CD4-positive, alpha-beta T cell treated with Interleukin-1 beta for 1 hour (primary cell): Measurements from ENCODE around the gene MST1.
A peak's percentile ranks its signal among the peaks of the same experiment; 100 is the strongest.

ENCODE experiments used
- DNase-seq, 2 donors: peaks; one replicate each; pipeline ENCODE4 v3.0.0-alpha.2; 2020 to 2022

Gene MST1

DNA sequence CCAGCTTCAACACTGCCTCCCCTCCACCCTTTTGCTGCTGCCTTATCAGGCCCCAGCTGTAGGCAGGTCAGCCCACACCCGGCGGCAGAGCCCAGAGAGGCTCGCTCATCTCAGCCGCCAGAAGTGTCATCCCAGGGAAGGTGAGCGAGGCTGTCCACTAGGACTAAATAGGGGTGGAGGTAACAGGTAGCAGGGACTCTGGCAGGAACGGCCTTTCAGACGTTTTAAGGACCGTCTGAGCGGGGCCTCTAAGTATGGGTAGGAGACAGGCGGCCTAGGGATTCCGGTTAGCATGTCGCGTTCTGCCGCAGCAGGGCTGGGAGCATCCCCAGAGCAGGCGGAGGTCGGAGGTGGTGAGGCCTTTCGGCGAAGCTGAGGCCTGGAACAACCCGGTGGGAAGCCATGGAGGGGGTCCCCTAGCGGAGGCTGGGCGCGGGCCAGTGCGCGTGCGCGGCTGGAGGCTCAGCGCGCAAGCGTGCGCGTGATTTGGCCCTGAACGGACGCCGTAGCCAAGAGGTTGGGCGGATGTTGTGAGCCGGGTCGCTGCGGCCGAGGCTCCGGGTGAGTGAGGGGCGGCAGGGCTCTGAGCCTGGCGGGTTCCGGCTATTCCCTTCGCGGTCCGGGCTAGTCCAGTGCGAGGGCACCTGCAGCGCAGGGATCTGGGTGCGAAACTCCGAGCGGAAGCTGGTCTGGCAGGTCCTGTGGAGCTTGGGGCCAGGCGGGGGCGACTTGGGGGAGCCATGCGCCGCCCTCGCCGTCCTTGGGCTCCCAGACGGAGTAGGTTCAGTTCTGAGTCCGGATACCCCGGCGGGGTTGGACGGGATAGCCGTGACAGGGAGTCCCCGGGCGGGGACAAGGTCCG is at the start of gene MST1, which contains the start of gene RNF123:
Gene MST1 (minus strand): TSS at position 429 of the 862 bp plus-strand sequence. CDS start 783 bp downstream, outside the sequence.
Gene RNF123 (plus strand): TSS at position 512 of the 862 bp plus-strand sequence. CDS start 1,609 bp downstream, outside the sequence.
- DNase-seq = peak; percentile 91 to 94

DNA sequence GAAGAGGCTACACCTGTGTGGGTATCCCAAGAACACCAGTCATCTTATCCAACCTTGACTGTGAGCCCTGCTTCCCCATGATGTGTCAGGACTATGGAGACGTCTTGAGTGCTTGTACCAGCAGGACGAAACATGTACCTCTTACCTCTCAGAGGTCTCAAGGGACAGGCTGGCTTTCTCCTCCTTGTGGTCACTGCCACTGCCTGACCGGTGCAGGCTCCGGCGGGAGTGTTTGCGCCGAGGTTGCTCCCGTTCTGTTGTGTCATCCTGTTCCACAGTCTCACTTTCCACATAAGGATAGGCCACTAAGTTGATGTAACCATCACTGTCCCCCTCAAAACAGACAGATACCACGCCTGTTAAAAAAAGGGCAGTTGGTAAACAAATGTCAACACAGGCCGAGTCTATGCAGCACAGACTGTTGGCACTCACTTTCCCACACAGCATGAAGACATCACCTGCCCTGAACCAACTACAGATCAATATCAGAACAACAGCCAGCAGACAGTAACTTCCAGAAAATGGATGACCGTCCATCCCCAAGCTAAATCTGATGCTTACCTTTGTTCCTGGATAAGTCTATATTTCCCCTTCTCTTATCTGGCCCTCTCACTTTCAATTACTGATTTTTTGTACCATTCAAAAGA is 48.9 kb upstream of the MST1 start:
- DNase-seq = no peak

DNA sequence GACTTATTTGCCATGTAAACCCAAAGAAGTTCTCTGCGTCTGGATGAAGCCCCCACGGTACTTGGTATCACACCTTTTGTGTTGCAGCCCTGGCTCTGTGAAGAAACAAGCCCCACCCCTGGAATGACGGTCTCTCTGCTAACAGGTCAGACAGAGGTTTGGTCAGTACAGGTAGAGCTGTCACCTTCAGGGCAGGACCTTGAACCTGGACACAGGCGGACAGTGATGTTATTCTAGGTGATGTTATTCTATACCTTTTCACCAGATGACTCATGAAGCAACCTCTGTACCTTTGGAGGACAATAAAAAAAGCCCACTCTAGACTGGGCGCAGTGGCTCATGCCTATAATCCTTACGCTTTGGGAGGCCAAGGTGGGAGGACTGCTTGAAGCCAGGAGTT is 45.5 kb upstream of the MST1 start:
- DNase-seq = no peak

DNA sequence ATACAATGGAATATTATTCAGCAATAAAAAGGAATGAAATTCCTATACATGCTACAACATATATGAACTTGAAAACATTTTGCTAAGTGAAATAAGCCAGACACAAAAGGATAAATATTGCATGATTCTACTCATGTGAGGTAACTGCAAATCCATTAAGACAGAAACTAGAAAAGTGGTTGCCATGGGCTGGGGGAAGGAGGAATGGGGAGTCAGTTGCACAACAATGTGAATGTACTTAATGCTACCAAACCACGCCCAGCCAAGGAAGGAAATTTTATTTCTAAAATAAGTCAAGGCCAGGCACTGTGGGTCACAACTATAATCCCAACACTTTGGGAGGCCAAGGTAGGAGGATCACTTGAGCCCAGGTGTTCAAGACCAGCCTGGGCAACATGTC is 44.3 kb upstream of the MST1 start:
- DNase-seq = no peak

DNA sequence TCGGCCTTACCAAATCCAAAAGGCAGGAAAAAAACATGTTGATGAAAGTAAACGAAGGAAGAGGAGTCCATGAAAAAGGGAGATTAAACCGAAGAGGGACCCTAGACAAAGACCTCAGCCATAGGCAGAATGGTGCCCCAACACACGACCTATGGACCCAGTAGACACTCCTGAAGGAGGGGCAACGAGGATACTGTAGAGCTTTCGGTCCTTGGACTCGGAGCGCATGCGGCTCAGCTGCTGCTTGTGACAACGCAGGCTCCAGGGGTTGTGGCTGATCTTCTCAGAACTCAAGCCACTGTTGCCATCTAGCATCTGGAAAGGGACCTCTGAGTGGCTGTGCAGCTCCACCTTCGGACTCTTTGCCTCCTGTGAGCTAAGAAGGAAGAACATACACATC is 43.3 kb upstream of the MST1 start:
- DNase-seq = no peak

DNA sequence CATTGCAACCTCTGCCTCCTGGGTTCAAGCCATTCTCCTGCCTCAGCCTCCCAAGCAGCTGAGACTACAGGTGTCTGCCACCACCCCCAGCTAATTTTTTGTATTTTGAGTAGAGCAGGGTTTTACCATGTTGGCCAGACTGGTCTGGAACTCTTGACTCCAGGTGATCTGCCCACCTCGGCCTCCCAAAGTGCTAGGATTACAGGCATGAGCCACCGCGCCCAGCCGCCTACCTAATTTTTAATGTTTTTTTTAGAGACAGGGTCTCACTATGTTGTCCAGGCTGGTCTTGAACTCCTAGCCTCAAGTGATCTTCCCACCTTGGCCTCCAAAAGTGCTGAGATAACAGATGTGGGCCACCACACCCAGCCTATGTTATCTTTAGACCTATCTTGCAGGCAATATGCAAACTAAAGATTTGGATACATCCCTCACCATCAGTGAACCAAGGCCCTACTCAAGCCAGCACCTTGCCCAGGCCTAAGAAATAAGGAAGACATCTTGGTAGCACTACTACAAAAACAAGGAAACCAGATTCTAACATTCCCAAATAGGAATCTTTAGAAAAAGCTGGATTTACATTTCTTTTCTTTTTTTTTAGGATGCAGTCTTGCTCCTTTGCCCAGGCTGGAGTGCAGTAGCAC is 40.8 kb upstream of the MST1 start:
- DNase-seq = no peak

DNA sequence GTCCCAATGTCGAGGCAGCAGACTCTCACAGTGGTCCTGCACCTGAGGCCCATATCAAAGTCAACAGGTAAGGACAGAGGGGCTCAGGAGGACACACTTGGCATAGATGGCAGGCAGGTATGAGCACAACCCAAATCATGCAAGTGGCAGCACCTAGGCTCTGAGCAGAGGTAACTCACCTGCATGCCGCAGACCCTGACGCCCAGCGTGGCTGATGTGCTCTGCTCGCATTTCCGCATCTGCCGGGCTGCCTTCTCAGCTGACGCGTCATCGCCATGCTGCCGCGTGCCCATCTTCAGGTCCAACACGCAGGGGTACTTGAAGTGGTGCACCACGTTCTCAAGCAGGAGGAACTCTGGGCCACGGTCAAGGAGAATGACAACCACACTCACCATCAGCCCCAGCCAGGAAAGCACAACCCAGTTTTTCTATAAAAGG is 38.7 kb upstream of the MST1 start:
- no peak for DNase-seq

DNA sequence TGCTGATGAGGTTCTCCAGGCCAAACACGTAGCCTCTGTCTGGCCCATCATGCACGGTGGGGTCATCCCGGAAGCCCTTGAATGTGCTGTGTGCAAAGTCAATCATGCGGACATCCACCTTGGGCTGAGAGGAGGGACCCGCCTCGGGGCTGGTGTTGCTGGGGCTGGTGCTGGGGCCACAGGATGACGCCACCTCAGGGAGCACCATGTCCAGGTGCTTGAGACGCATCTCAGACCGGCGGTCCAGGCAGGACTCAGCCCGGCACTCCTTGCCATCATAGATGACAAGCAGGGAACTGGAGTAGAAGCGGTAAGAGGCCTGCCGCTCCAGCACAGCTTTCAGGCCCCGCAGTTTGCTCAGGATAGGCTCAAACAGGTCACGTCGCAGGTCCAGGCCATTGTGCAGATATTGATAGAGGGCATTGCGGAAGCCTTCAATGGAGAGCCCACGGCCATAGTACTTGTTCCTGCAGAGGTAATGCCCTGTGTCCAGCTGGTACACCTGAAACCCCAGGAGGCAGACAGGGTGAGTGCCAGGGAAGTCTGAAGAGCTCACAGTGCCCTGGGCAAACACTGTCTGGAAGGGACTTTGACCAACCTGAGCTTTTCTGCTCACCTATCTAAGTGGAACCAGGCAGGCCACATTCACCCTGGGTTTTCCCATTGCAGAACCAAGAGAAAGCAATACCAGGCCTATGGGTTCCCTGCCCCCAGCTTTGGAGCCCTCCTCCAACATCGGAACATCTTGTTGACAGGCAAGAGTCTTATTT is 38.1 kb upstream of the MST1 start:
- DNase-seq = no peak

DNA sequence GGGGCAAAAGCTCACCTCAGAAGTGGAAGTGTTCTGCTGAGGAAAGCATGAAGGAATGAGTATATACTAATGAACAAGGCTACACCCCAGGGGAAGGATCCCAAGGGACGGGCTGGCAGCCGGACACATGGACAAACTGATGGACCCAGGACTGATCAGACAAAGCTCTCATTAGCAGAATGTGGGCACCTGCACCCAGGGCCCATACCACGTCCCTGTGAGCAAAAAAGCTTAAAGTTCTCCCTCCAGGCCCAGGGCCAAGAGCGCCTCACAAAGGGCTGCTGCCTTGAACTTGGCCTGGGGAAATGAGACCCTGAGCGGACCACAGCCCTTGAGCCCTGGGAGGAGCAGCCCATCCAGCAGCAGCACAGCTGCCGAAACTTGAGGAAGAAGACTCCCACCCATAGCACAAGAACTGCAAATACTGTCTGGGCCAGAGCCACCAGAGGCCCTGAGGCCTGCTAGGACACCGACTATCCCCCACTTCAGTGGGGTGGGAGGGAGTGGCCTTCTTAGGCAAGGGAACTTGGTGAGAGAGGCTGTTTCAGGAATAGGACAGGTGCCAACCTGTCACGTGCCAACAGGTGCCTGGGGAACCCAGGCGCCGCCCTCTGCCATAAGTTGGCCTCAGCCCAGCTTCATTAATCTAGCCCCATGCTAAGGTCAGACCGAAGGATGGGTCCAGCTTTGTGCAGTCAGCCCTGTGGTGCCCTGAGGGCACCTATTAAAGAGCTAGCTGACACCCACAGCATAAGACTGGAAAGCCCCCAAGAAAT is 36.8 kb upstream of the MST1 start:
- no peak for DNase-seq

DNA sequence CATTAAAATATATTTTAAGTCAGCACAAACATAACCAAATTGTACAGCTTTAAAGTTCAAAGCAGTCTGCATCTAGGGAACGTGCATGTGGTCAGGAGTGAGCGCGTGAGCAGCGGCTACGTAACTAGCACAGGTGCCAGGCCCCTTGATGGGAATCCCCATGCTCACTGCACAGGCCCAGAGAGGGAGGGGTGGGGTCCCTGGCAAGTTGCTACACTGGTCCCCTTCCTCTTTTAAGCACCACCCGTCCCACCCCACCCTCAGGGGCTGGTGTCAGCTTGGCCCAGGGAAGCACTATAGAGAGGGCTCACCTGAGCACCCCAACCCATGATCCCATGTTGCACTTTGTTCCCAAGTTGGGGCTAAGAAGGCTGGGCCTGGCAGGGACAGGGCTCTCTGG is 35.3 kb upstream of the MST1 start:
- DNase-seq = peak; percentile 58 to 79

DNA sequence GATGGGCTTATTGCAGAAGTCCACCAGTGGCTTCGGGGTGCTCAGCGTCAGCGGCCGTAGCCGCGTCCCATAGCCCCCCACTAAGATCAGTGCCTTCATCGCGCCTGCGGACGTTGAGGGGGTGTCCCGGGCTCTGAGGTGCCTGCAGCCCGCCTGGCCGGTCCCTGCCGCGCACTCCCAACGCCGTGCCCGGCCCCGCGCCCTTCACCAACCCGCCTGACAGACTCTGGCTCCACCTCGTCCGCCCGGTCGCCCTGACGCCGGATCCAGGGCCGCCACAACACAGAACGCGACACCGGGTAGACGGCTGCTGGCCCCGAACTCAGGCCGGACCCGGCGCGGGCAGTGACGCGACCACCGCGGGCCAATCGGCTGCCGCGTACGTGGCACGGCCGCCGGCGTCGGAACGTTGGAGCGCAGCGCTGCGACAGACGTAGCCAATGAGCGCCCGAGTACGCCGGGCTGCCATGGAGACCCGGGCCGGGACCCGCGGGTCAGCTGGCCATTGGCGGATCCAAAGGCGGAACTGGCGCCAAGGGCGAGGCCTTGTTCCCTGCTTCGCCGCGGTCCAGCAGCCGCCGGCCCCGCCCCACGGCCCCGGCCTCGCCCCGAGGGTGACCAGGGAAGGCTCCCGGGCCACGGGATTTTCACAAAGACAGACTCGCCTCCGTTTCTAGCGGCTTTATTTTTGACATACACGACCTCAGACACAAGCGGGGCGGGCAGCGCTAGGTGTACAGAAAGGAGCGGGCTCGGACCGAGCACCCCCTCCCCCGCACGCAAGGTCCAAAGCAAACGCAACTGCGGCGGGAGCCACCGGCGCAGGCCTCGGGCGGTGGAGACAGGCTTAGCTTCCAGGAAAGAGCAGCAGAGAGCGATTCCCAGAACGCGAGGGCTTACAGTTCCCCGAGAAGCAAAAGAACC is 34.6 kb upstream of the MST1 start, which contains the start of gene GMPPB:
Gene GMPPB (minus strand): TSS at position 324 of the 924 bp plus-strand sequence. CDS start 225 bp downstream, at position 99.
- peak; percentile 92 to 94 for DNase-seq

DNA sequence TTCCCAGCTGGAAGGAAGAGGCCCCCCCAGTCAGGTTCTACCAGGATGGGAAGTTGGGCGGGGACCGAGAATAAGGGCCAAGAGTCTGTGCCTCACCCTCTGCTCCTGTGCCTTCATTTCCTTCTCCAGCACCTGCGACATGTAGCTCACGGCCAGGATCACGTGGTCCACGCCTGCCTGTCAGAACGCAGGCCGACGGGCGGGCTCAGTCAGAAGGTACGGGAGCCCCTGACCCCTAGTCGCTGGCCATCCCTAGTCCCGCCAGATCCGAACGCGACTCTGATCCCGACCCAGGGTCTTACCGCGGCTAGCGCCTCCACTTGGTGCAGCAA is 34.0 kb upstream of the MST1 start:
- DNase-seq = peak; percentile 65 to 68

DNA sequence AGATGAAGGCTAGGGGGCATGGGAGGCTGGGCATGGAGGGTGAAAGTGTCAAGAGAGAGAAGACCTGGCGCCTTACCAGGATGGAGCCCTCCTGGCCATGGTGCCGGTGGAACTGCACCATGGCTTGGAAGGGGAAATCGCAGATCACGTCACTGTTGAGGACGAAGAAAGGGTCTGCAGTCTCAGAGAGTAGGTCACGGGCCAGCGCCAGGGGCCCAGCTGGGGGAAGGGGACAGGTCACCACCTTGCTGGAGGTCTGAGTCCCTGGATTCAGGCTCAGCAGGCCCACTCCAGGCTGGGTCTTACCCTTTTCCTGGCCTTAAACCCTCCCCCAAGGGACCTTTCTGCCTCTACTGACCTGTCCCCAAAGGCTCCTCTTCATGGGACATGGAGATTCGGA is 33.6 kb upstream of the MST1 start:
- no peak for DNase-seq

DNA sequence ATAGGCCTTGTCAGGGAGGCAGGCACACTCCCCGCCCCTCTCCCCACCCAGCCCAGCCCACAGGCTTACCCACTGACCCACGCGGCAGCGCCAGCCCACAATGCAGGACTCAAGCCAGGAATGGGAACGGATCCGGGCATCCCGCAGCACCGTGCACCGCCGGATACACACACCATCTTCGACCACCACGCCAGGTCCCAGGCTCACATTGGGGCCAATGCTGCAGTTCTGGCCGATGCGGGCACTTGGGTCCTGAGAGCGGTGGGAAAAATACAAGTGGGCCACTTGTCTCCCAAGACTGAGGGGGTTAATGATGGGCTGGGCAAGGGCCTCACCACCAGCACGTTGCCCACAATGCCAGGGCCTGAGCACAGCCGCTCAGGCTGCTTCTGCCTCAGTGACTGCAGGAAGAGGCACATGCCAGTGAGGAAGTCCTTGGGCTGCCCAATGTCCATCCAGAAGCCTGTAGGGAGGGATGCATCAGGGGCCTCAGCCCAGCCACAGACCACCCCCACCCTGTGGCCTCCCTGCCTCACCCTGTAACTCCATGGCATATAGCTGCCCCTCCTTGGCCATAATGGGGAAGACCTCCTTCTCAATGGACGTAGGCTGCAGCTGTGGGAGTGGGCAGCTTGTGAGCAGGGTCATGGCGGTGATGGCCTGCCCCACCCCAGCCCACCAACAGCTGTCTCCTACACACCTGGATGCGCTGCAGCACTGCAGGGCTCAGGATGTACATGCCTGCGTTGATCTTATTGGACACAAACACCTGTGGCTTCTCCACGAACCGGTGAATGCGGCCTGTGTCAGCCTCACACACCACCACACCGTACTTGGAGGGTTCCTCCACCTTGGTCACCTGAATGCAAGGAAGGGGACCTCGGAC is 32.9 kb upstream of the MST1 start:
- DNase-seq = no peak

DNA sequence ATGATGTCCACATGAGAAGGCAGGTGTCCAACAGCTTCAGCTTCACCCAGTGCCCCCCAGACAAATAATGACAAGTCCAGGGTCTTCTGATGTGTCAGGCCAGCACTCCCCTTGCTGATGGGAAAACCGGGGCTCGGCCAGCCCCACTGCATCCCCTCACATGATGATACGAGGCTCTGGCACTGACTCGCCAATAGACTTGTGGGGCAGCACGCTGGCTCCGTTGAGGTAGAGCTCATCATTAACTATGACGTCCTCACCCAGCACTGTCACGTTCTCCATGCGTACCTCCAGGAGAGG is 32.3 kb upstream of the MST1 start:
- no peak for DNase-seq

DNA sequence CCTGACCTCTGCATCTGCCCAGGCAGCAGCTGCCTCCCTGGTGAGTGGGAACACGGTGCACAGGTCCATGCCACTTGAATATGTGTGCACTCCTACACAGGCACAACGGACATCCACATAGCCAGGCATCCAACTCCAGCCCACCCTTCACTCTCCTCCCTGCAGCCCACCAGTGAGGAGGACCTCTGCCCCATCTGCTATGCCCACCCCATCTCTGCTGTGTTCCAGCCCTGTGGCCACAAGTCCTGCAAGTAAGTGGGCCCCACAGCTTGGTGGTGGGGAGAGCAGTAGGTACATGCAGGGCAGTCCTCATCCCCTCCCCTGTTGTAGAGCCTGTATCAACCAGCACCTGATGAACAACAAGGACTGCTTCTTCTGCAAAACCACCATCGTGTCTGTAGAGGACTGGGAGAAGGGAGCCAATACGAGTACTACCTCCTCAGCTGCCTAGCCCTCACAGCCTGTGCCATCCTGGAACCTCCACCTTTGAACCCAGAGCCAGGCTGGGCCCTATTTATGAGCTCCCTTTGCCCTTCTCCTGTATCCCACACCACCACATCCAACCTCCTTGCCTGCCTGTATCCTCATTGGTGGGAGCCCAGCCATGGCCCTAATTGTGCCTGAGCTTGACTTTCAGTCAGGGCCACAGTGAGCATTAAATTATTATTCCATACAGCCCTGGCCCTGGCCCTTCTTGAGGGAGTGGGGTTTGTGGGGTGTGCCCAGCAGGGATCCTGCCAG is 31.8 kb upstream of the MST1 start:
- no peak for DNase-seq

DNA sequence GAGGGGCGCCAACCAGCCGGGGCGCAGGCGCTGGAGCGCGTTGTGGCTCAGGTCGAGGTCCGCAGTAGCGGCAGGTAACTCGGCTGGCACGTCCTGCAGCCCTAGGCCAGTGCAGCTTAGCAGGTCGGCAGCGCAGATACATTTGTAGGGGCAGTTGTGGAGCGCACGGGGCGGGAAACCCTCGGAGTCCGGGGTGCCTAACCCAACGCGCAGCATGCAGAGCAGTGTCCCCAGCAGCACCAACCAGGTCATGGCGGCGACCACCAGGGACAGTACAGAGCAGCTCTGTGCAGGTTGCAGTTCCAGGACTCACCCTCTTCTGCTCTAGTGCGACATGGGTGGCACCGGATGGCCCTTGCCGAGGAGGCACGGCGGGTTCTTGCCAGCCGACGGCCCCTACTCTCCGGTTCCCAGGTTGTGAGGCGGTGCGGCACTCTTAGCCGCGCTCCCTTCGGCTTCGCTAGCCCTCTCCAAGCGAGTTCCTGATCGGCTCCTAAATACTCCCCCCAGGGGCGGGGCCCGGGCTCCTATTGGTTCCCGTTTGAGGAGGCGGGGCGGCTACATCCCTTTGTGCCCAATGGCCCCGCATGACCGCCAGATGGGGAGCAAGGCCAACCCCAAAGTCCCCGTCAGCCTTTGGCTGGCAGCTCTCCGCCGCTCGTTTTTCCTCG is 30.1 kb upstream of the MST1 start, which contains the start of gene AMIGO3:
Gene AMIGO3 (minus strand): TSS at position 471 of the 671 bp plus-strand sequence. CDS start 219 bp downstream, at position 252.
- DNase-seq = peak; percentile 90

DNA sequence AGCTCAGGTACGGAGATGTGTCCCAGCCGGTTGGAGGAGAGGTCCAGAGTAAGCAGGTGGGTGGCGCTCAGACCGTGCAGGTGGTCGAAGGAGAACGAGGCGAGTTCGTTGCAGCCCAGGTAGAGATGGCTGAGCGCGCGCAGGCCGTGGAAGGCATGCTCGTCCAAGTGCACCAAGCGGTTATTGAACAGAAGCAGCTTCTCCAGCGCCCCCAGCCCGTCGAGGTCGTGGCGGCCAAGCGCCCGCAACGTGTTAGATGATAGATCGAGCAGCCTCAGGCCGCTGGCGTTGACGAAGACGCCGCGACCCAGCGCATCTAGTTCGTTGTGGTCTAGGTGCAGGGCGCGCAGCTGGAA is 29.6 kb upstream of the MST1 start:
- no peak for DNase-seq
